Liver (tissue), 9 donors: ENCODE measurements around the gene MISP. TPM values are rescaled to one million over a fixed set of nuclear protein-coding genes. Genes with fewer than 3 reads are reported as not detected.

Source experiments
- DNase-seq: peaks from one replicate; pipeline ENCODE4 v3.0.0-alpha.2; 2017; ENCODE audit warnings: low spot score
- H3K27ac ChIP-seq, 2 donors: one replicate each; pipeline ENCODE4 v1.7.0; 2013; ENCODE audit warnings: inconsistent platforms in 2 of 2, low read length in 2 of 2, control low read depth in 1 of 2, low read depth in 1 of 2, mild to moderate bottlenecking in 1 of 2
- H3K27me3 ChIP-seq, 4 donors: one replicate each; pipeline versions ENCODE4 v1.6.1 to v1.7.0; 2013; ENCODE audit warnings: low read length in 3 of 4, inconsistent platforms in 1 of 4, mild to moderate bottlenecking in 1 of 4, moderate library complexity in 1 of 4; ENCODE audit not compliant: control insufficient read depth in 4 of 4, insufficient read depth in 4 of 4
- H3K36me3 ChIP-seq, 4 donors: one replicate each; pipeline versions ENCODE4 v1.6.1 to v1.7.0; 2013; ENCODE audit warnings: low read length in 3 of 4, mild to moderate bottlenecking in 3 of 4, low read depth in 1 of 4, moderate library complexity in 1 of 4; ENCODE audit not compliant: control insufficient read depth in 4 of 4, insufficient read depth in 3 of 4
- H3K4me1 ChIP-seq, 4 donors: one replicate each; pipeline versions ENCODE4 v1.6.1 to v1.7.0; 2013; ENCODE audit warnings: low read length in 3 of 4, mild to moderate bottlenecking in 3 of 4, moderate library complexity in 1 of 4; ENCODE audit not compliant: control insufficient read depth in 4 of 4, insufficient read depth in 4 of 4
- H3K4me3 ChIP-seq, 3 donors: one replicate each; pipeline versions ENCODE4 v1.6.1 to v1.7.0; 2013; ENCODE audit warnings: low read length in 3 of 3, control low read depth in 1 of 3, low read depth in 1 of 3, mild to moderate bottlenecking in 1 of 3
- H3K9ac ChIP-seq, 2 donors: one replicate each; pipeline ENCODE4 v1.7.0; 2013; ENCODE audit warnings: low read length in 2 of 2, mild to moderate bottlenecking in 2 of 2, moderate library complexity in 2 of 2, control low read depth in 1 of 2, low read depth in 1 of 2
- H3K9me3 ChIP-seq, 4 donors: one replicate each; pipeline versions ENCODE4 v1.6.1 to v1.7.0; 2013; ENCODE audit warnings: low read length in 3 of 4; ENCODE audit not compliant: control insufficient read depth in 4 of 4
- EGR1 ChIP-seq, 2 donors: IDR thresholded peaks; 2 replicates each; pipeline ENCODE4 v1.6.1; 2016 to 2018; ENCODE audit warnings: antibody characterized with exemption in 2 of 2, low read depth in 2 of 2
- FOXA1 ChIP-seq: IDR thresholded peaks from 2 replicates; pipeline ENCODE4 v1.6.1; 2016; ENCODE audit warnings: antibody characterized with exemption
- FOXA2 ChIP-seq: IDR thresholded peaks from 2 replicates; pipeline ENCODE4 v1.6.1; 2016; ENCODE audit warnings: antibody characterized with exemption
- GABPA ChIP-seq, 2 donors: IDR thresholded peaks in 1 of 2; conservative IDR thresholded peaks in 1 of 2; 2 replicates each; pipeline ENCODE4 v1.6.1; 2016; ENCODE audit warnings: antibody characterized with exemption in 2 of 2, mild to moderate bottlenecking in 1 of 2, moderate library complexity in 1 of 2
- HNF4A ChIP-seq, 2 donors: conservative IDR thresholded peaks; 2 replicates each; pipeline ENCODE4 v1.6.1; 2016; ENCODE audit warnings: antibody characterized with exemption in 2 of 2, mild to moderate bottlenecking in 2 of 2
- HNF4G ChIP-seq: IDR thresholded peaks from 2 replicates; pipeline ENCODE4 v1.6.1; 2016; ENCODE audit warnings: antibody characterized with exemption
- JUND ChIP-seq, 2 donors: IDR thresholded peaks; 2 replicates each; pipeline ENCODE4 v1.6.1; 2016; ENCODE audit warnings: antibody characterized with exemption in 2 of 2
- RAD21 ChIP-seq, 2 donors: IDR thresholded peaks; 2 replicates each; pipeline ENCODE4 v1.6.1; 2016; ENCODE audit warnings: antibody characterized with exemption in 2 of 2, mild to moderate bottlenecking in 2 of 2
- SP1 ChIP-seq: IDR thresholded peaks from 2 replicates; pipeline ENCODE4 v1.6.1; 2018; ENCODE audit warnings: antibody characterized with exemption, mild to moderate bottlenecking
- TAF1 ChIP-seq: conservative IDR thresholded peaks from 2 replicates; pipeline ENCODE4 v1.6.1; 2016; ENCODE audit warnings: antibody characterized with exemption, mild to moderate bottlenecking
- YY1 ChIP-seq: IDR thresholded peaks from 2 replicates; pipeline ENCODE4 v1.6.1; 2016; ENCODE audit warnings: antibody characterized with exemption, mild to moderate bottlenecking
- WGBS: extraction: QIAGEN DNeasy Blood & Tissue Kit; methylation state at CpG from one replicate; pipeline ENCODE4 v1.1.7; 2013; 5-methylcytosine and 5-hydroxymethylcytosine counted together
- polyA plus RNA-seq, 2 donors: library from polyadenylated mRNA; stranded (reverse) in 1 of 2; unstranded in 1 of 2; fragments of 200-250 nt in 1 of 2; fragments of >200 nt in 1 of 2; fragmentation: Nextera tagmentation in 1 of 2; extraction: Ambion mirVana in 1 of 2; gene quantifications; one replicate each; pipeline versions ENCODE4 v1.2.1 to v1.2.3, GENCODE V29; 2013 to 2015
- total RNA-seq, 2 donors: library from RNA; depleted of rRNA; stranded (reverse); fragments of >200 nt; gene quantifications; one replicate each; pipeline ENCODE4 v1.2.3, GENCODE V29; 2014
- TF ChIP-seq, protein P1 (sequence below): IDR thresholded peaks from 2 replicates; pipeline ENCODE4 v1.6.1; 2016; ENCODE audit warnings: antibody characterized with exemption
- TF ChIP-seq, protein P2 (sequence below): IDR thresholded peaks from 2 replicates; pipeline ENCODE4 v1.6.1; 2016; ENCODE audit warnings: antibody characterized with exemption, mild to moderate bottlenecking
- TF ChIP-seq, protein P3 (sequence below): IDR thresholded peaks from 2 replicates; pipeline ENCODE4 v1.6.1; 2016; ENCODE audit warnings: antibody characterized with exemption
- TF ChIP-seq, protein P4 (sequence below): fragments of 150-350 bp; IDR thresholded peaks from 2 replicates; pipeline ENCODE4 v1.5.1; 2017; ENCODE audit warnings: improper control_type of control experiment, low read depth, low read length; ENCODE audit not compliant: missing input control
- donor health status: healthy.
- donor health status: healthy.
- donor health status: healthy.
- donor health status: healthy.
- donor health status: healthy.

MISP gene
- total and polyA plus RNA-seq, 4 donors, result 0.05 to 0.08 TPM; not detected in 2

DNA sequence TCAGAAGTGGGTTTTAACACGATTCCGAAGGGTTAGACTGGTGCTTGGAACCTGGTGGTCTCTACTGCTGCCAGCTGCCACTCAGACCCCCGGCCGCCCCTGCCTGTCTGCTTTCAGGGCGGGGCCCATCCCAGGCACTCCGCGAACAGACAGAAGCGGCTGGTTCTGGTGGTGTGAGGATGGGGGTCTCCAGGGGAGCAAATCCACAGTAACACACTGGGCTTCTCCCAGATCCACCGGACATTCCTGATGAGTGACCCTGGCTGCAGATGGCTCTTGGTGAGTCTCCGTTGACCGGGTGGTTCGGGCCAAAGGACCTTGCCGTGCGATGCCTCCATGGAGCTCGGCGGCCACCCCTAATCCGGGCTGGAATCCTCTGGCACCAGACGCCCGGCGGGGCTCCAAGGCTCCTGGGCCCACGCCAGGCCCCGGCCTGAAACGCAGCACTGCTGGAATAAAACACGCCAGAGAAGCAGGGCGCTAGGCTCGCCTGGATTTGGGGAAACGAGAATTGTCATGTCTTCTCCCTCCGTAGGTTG lies 44.2 kb downstream of the MISP start:
- no peak overlapping the region for H3K9ac ChIP-seq
- H3K27me3 ChIP-seq, result no peaks in the 10 kb centered on the region
- DNase-seq, result peak; percentile 32
- H3K36me3 ChIP-seq, result peaks cover 0 to 3% (median 0%) of the 10 kb centered on the region in 4 donors
- peak overlapping the region in 1 of 2 donors; percentile 33 for H3K27ac ChIP-seq
- 86% methylated on average over 28 of the region's 28 CpGs for WGBS
- H3K9me3 ChIP-seq, result no peaks in the 10 kb centered on the region
- H3K4me1 ChIP-seq, result peaks cover 0 to 22% (median 15%) of the 10 kb centered on the region in 4 donors
- H3K4me3 ChIP-seq, result no peak overlapping the region
- TF ChIP-seq EGR1 (IDR thresholded peaks at IDR 0.05; ENCODE audit: low read depth in 2 of 2), result no peak
- no peak for TF ChIP-seq HNF4G
- TF ChIP-seq, protein P1, sequence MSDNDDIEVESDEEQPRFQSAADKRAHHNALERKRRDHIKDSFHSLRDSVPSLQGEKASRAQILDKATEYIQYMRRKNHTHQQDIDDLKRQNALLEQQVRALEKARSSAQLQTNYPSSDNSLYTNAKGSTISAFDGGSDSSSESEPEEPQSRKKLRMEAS, result no peak
- no peak for TF ChIP-seq FOXA2
- TF ChIP-seq RAD21 (IDR thresholded peaks at IDR 0.05), result no peak
- no peak for TF ChIP-seq SP1
- TF ChIP-seq, protein P2, sequence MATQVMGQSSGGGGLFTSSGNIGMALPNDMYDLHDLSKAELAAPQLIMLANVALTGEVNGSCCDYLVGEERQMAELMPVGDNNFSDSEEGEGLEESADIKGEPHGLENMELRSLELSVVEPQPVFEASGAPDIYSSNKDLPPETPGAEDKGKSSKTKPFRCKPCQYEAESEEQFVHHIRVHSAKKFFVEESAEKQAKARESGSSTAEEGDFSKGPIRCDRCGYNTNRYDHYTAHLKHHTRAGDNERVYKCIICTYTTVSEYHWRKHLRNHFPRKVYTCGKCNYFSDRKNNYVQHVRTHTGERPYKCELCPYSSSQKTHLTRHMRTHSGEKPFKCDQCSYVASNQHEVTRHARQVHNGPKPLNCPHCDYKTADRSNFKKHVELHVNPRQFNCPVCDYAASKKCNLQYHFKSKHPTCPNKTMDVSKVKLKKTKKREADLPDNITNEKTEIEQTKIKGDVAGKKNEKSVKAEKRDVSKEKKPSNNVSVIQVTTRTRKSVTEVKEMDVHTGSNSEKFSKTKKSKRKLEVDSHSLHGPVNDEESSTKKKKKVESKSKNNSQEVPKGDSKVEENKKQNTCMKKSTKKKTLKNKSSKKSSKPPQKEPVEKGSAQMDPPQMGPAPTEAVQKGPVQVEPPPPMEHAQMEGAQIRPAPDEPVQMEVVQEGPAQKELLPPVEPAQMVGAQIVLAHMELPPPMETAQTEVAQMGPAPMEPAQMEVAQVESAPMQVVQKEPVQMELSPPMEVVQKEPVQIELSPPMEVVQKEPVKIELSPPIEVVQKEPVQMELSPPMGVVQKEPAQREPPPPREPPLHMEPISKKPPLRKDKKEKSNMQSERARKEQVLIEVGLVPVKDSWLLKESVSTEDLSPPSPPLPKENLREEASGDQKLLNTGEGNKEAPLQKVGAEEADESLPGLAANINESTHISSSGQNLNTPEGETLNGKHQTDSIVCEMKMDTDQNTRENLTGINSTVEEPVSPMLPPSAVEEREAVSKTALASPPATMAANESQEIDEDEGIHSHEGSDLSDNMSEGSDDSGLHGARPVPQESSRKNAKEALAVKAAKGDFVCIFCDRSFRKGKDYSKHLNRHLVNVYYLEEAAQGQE, result no peak
- TF ChIP-seq, protein P3, sequence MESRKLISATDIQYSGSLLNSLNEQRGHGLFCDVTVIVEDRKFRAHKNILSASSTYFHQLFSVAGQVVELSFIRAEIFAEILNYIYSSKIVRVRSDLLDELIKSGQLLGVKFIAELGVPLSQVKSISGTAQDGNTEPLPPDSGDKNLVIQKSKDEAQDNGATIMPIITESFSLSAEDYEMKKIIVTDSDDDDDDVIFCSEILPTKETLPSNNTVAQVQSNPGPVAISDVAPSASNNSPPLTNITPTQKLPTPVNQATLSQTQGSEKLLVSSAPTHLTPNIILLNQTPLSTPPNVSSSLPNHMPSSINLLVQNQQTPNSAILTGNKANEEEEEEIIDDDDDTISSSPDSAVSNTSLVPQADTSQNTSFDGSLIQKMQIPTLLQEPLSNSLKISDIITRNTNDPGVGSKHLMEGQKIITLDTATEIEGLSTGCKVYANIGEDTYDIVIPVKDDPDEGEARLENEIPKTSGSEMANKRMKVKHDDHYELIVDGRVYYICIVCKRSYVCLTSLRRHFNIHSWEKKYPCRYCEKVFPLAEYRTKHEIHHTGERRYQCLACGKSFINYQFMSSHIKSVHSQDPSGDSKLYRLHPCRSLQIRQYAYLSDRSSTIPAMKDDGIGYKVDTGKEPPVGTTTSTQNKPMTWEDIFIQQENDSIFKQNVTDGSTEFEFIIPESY, result no peak
- TF ChIP-seq YY1, result no peak
- TF ChIP-seq HNF4A (conservative IDR thresholded peaks at IDR 0.05), result no peak
- TF ChIP-seq FOXA1, result no peak
- no peak for TF ChIP-seq TAF1
- no peak for TF ChIP-seq GABPA (IDR thresholded peaks at IDR 0.05 in 1 of 2, conservative IDR thresholded peaks at IDR 0.05 in 1 of 2)

DNA sequence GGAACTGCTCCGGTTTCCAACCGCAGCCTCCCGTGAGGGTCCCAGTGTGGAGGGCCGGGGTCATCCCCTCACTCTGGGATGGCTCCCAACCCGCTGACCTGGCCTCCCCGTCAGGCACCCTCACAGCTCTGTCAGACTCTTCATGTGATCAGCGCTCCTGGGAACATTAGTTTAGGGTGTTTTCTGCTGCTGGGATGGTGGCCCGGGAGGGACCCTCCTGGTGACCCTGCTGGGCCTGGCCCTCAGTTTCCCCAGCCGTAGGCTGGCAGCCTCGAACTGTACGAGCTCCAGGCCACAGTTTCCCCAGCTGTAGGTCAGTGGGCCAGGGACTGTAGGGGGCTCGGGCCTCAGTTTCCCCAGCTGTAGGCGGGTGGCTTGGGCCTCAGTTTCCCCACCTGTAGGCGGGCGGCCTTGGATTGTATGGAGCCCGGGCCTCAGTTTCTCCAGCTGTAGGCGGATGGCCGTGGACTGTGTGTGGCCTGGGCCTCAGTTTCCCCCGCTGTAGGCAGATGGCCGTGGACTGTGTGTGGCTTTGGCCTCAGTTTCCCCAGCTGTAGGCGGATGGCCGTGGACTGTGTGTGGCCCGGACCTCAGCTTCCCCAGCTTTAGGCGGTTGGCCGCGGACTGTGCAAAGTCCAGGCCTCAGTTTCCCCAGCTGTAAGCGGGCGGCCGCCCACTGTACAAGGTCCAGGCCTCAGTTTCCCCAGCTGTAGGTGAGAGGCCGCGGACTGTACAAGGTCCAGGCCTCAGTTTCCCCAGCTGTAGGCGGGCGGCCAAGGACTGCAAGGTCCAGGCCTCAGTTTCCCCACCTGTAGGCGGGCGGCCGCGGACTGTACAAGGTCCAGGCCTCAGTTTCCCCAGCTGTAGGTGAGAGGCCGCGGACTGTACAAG lies 45.0 kb downstream of the MISP start:
- DNase-seq, result peak; percentile 34
- Histone ChIP-seq H3K36me3 (peaks cover 0 to 3% (median 0%) of the 10 kb centered on the region in 4 donors), H3K27ac (peak overlapping the region in 1 of 2 donors; percentile 91), H3K9me3 (no peaks in the 10 kb centered on the region), H3K4me3 (peak overlapping the region; percentile 57 to 80 (median 58)), H3K27me3 (no peaks in the 10 kb centered on the region), H3K4me1 (peaks cover 3 to 30% (median 23%) of the 10 kb centered on the region in 4 donors), H3K9ac (peak overlapping the region in 1 of 2 donors; percentile 67)
- 84% methylated on average over 39 of the region's 39 CpGs for WGBS
- TF ChIP-seq SP1 (no peak), GABPA (IDR thresholded peaks at IDR 0.05 in 1 of 2, conservative IDR thresholded peaks at IDR 0.05 in 1 of 2) (no peak), RAD21 (IDR thresholded peaks at IDR 0.05) (no peak), YY1 (no peak), FOXA2 (no peak), FOXA1 (no peak), JUND (IDR thresholded peaks at IDR 0.05) (no peak), HNF4A (conservative IDR thresholded peaks at IDR 0.05) (no peak)
- TF ChIP-seq, protein P4, sequence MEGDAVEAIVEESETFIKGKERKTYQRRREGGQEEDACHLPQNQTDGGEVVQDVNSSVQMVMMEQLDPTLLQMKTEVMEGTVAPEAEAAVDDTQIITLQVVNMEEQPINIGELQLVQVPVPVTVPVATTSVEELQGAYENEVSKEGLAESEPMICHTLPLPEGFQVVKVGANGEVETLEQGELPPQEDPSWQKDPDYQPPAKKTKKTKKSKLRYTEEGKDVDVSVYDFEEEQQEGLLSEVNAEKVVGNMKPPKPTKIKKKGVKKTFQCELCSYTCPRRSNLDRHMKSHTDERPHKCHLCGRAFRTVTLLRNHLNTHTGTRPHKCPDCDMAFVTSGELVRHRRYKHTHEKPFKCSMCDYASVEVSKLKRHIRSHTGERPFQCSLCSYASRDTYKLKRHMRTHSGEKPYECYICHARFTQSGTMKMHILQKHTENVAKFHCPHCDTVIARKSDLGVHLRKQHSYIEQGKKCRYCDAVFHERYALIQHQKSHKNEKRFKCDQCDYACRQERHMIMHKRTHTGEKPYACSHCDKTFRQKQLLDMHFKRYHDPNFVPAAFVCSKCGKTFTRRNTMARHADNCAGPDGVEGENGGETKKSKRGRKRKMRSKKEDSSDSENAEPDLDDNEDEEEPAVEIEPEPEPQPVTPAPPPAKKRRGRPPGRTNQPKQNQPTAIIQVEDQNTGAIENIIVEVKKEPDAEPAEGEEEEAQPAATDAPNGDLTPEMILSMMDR, result no peak
- TF ChIP-seq, protein P2, result no peak
- TF ChIP-seq, protein P3, result no peak
